GM12878 (cell line): ENCODE results near the gene NFATC1. TPM values are rescaled to one million over a fixed set of nuclear protein-coding genes. Genes with fewer than 3 reads are reported as not detected.
A peak's percentile ranks its signal among the peaks of the same experiment; 100 is the strongest.

ENCODE experiments used
- ATF3 ChIP-seq: IDR thresholded peaks from 2 replicates; pipeline ENCODE4 v1.6.1; 2011; ENCODE audit warnings: low read depth, mild to moderate bottlenecking, low read length, moderate library complexity, borderline replicate concordance; ENCODE audit errors: extremely low read depth
- BACH1 ChIP-seq: fragments of 450-650 bp; IDR thresholded peaks from 2 replicates; pipeline ENCODE4 v1.6.1; 2017; ENCODE audit warnings: mild to moderate bottlenecking, borderline replicate concordance
- CBX3 ChIP-seq: fragments of 200-600 bp; sonication (generic); IDR thresholded peaks from 2 replicates; pipeline ENCODE4 v1.6.1; 2016; ENCODE audit warnings: low read depth, borderline replicate concordance
- CEBPZ ChIP-seq: fragments of 150-350 bp; IDR thresholded peaks from 2 replicates; pipeline ENCODE4 v1.6.1; 2016; ENCODE audit warnings: low read depth, low read length
- CHD2 ChIP-seq: IDR thresholded peaks from 2 replicates; pipeline ENCODE4 v1.6.1; 2011; ENCODE audit warnings: low read depth, low read length, improper control_type of control experiment, borderline replicate concordance
- ETV6 ChIP-seq, 2 experiments: fragments of 450-650 bp in 1 of 2; IDR thresholded peaks in 1 of 2; conservative IDR thresholded peaks in 1 of 2; 2 replicates each; pipeline ENCODE4 v1.6.1; 2014; ENCODE audit warnings: antibody characterized with exemption in 1 of 2, borderline replicate concordance in 1 of 2, low read depth in 1 of 2, mild to moderate bottlenecking in 1 of 2, moderate library complexity in 1 of 2
- HDGF ChIP-seq: fragments of 450-650 bp; IDR thresholded peaks from 2 replicates; pipeline ENCODE4 v1.6.1; 2016; ENCODE audit warnings: antibody characterized with exemption
- IRF5 ChIP-seq: fragments of 450-650 bp; IDR thresholded peaks from 2 replicates; pipeline ENCODE4 v1.6.1; 2017; ENCODE audit warnings: borderline replicate concordance
- KLF5 ChIP-seq: fragments of 450-650 bp; IDR thresholded peaks from 2 replicates; pipeline ENCODE4 v1.6.1; 2014; ENCODE audit warnings: mild to moderate bottlenecking; ENCODE audit not compliant: partially characterized antibody
- MLLT1 ChIP-seq: fragments of 450-650 bp; IDR thresholded peaks from 2 replicates; pipeline ENCODE4 v1.6.1; 2016; ENCODE audit warnings: mild to moderate bottlenecking
- MTA3 ChIP-seq: IDR thresholded peaks from 2 replicates; pipeline ENCODE4 v1.6.1; 2012; ENCODE audit warnings: low read length, inconsistent platforms, borderline replicate concordance
- NR2F1 ChIP-seq: fragments of 450-650 bp; conservative IDR thresholded peaks from 2 replicates; pipeline ENCODE4 v1.6.1; 2017; ENCODE audit warnings: mild to moderate bottlenecking
- RELA ChIP-seq: fragments of 450-650 bp; IDR thresholded peaks from 2 replicates; pipeline ENCODE4 v1.8.0; 2014; ENCODE audit warnings: borderline replicate concordance; ENCODE audit not compliant: partially characterized antibody
- SMAD1 ChIP-seq: fragments of 450-650 bp; IDR thresholded peaks from 2 replicates; pipeline ENCODE4 v1.6.1; 2018; ENCODE audit warnings: mild to moderate bottlenecking, low read depth; ENCODE audit not compliant: partially characterized antibody
- SREBF1 ChIP-seq: IDR thresholded peaks from 2 replicates; pipeline ENCODE4 v1.6.1; 2012; ENCODE audit warnings: mild to moderate bottlenecking, low read length
- polyA plus RNA-seq, 11 experiments: library from polyadenylated mRNA; depleted of rRNA in 4 of 11; unstranded in 6 of 11; stranded (reverse) in 5 of 11; fragments of >200 nt; fragmentation: Nextera tagmentation in 4 of 11; fragmentation: Illumina TruSeq in 1 of 11; extraction: Ambion mirVana in 4 of 11; extraction: Trizol in 1 of 11; gene quantifications; 1 replicate in 1 of 11; 2 replicates in 10 of 11; pipeline versions ENCODE4 v1.2.1 to v1.2.3, GENCODE V29; 2011 to 2016; ENCODE audit warnings: inconsistent platforms in 2 of 11, missing spikeins in 2 of 11, low read depth in 1 of 11
- total RNA-seq, 4 experiments: library from RNA; depleted of rRNA in 3 of 4; stranded (reverse); fragments of >200 nt in 3 of 4; fragmentation: Illumina TruSeq in 1 of 4; extraction: Trizol in 1 of 4; gene quantifications; 2 replicates each; pipeline versions ENCODE4 v1.2.1 to v1.2.3, GENCODE V29; 2013 to 2021
- TF ChIP-seq, protein P1 (sequence below): fragments of 450-650 bp; IDR thresholded peaks from 2 replicates; pipeline ENCODE4 v1.6.1; 2017; ENCODE audit warnings: mild to moderate bottlenecking

The NFATC1 gene
- total and polyA plus RNA-seq, 10 of the 15 experiments (the other 5 are each of a cell fraction or from before 2014, with no cell fraction given), result 0.84 to 20.8 (median 5.1) TPM

DNA sequence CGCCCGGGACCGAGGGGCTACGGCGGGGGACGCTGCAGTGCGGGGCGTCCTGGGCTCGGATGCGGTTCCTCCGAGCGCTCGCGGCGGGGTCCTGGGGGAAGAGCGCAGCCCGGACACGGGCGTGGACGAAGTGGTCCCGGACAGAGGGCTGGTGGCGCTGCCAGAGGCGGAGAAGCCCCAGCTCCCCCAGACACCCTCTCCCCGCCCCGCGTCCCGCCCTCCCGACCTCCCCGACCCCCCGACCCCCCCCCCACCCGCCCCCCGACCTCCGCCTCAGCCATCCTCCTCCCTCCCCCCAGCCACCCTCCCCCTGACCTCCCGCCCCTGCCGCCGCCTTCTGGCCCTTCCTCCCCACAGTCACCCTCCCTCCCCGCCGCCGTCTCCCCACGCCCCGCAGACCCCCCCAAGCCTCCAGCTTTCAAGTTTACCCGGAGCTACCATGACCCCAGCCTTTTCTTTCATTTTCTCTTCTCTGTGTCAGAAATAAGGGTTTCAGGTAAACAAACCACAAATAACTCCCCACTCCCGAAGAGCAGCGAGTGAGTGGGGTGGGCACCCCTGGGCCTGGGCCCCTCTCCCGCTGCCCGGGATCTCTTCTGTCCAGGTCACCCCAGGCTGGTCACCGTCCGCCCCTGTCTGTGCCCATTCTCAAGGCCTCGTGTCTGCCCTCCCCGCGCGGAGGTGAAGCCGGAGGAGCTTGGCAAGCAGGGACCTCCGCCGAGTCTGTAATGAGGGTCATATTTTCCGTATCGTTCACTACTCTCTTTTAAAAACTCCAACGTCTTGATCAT lies 5.1 kb downstream of the NFATC1 start (continued):
- TF ChIP-seq SREBF1, result no peak
- no peak for TF ChIP-seq RELA
- TF ChIP-seq ETV6 (conservative IDR thresholded peaks at IDR 0.05 in 1 of 2, IDR thresholded peaks at IDR 0.05 in 1 of 2; ENCODE audit: borderline replicate concordance in 1 of 2, low read depth in 1 of 2), result no peak
- TF ChIP-seq ATF3, result no peak
- no peak for TF ChIP-seq SMAD1
- TF ChIP-seq CBX3, result no peak
- TF ChIP-seq CEBPZ, result no peak
- 0 out of 2 replicates have a peak, but pooled peaks have one; percentile 44 for TF ChIP-seq BACH1
- no peak for TF ChIP-seq CHD2
- no peak for TF ChIP-seq IRF5
- TF ChIP-seq MTA3, result no peak
- 0 out of 2 replicates have a peak, but pooled peaks have one; percentile 23 for TF ChIP-seq HDGF
- TF ChIP-seq KLF5, result no peak
- TF ChIP-seq MLLT1, result peak; percentile 73; the same call in 1 of the 2 replicates
- TF ChIP-seq NR2F1, result peak; percentile 24; the same call in 1 of the 2 replicates
- TF ChIP-seq, protein P1, sequence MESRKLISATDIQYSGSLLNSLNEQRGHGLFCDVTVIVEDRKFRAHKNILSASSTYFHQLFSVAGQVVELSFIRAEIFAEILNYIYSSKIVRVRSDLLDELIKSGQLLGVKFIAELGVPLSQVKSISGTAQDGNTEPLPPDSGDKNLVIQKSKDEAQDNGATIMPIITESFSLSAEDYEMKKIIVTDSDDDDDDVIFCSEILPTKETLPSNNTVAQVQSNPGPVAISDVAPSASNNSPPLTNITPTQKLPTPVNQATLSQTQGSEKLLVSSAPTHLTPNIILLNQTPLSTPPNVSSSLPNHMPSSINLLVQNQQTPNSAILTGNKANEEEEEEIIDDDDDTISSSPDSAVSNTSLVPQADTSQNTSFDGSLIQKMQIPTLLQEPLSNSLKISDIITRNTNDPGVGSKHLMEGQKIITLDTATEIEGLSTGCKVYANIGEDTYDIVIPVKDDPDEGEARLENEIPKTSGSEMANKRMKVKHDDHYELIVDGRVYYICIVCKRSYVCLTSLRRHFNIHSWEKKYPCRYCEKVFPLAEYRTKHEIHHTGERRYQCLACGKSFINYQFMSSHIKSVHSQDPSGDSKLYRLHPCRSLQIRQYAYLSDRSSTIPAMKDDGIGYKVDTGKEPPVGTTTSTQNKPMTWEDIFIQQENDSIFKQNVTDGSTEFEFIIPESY, result no peak
